CD8-positive, alpha-beta memory T cell (primary cell): Measurements from ENCODE around the gene DIDO1. TPM values are rescaled to one million over a fixed set of nuclear protein-coding genes. Genes with fewer than 3 reads are reported as not detected.

Source experiments
- CTCF ChIA-PET: fragments of 350-600 bp; sonication (Branson Sonifier 250); formaldehyde crosslinking; loops from one replicate; lab custom pipeline; 2021; ENCODE audit warnings: antibody characterized with exemption; lab: Charles Lee
- POLR2A ChIA-PET: fragments of 350-600 bp; sonication (Branson Sonifier 250); formaldehyde crosslinking; loops from one replicate; lab custom pipeline; 2021; ENCODE audit warnings: antibody characterized with exemption; lab: Charles Lee
- DNase-seq, 5 donors: peaks; one replicate each; pipeline versions ENCODE4 v3.0.0 to v3.0.0-alpha.2; 2020 to 2022; ENCODE audit warnings: mixed read lengths in 1 of 5
- H3K27ac ChIP-seq: one replicate; pipeline ENCODE4 v1.7.0; 2013; ENCODE audit warnings: low read depth, mild to moderate bottlenecking, low read length, moderate library complexity
- H3K27me3 ChIP-seq: 2 replicates; pipeline ENCODE4 v1.7.0; 2013; ENCODE audit warnings: low read length, mild to moderate bottlenecking; ENCODE audit not compliant: insufficient read depth, poor library complexity, severe bottlenecking
- H3K36me3 ChIP-seq: 2 replicates; pipeline ENCODE4 v1.7.0; 2013; ENCODE audit warnings: mild to moderate bottlenecking, low read length, moderate library complexity; ENCODE audit not compliant: insufficient read depth
- H3K4me1 ChIP-seq: 2 replicates; pipeline ENCODE4 v1.7.0; 2013; ENCODE audit warnings: mild to moderate bottlenecking, low read length, moderate library complexity; ENCODE audit not compliant: insufficient read depth
- H3K4me3 ChIP-seq: 2 replicates; pipeline ENCODE4 v1.7.0; 2013; ENCODE audit warnings: mild to moderate bottlenecking, low read length
- H3K9me3 ChIP-seq: 2 replicates; pipeline ENCODE4 v1.7.0; 2013; ENCODE audit warnings: mild to moderate bottlenecking, low read length
- H3K27ac Mint-ChIP-seq, 8 donors: one replicate each; pipeline ENCODE4 v1.8.0; 2020 to 2021; ENCODE audit warnings: mixed read lengths in 8 of 8, mild to moderate bottlenecking in 6 of 8, inconsistent platforms in 3 of 8, moderate library complexity in 3 of 8
- H3K27me3 Mint-ChIP-seq, 2 donors: one replicate each; pipeline ENCODE4 v1.8.0; 2020 to 2021; ENCODE audit warnings: mixed read lengths in 2 of 2, mild to moderate bottlenecking in 1 of 2, moderate library complexity in 1 of 2
- H3K36me3 Mint-ChIP-seq, 3 donors: one replicate each; pipeline ENCODE4 v1.8.0; 2020 to 2021; ENCODE audit warnings: mixed read lengths in 3 of 3, inconsistent platforms in 1 of 3, mild to moderate bottlenecking in 1 of 3
- H3K4me1 Mint-ChIP-seq, 3 donors: one replicate each; pipeline ENCODE4 v1.8.0; 2020 to 2021; ENCODE audit warnings: mixed read lengths in 3 of 3, inconsistent platforms in 1 of 3, mild to moderate bottlenecking in 1 of 3
- H3K4me3 Mint-ChIP-seq, 7 donors: one replicate each; pipeline ENCODE4 v1.8.0; 2020 to 2021; ENCODE audit warnings: mixed read lengths in 7 of 7, mild to moderate bottlenecking in 6 of 7, moderate library complexity in 4 of 7, inconsistent platforms in 2 of 7
- H3K9me3 Mint-ChIP-seq, 5 donors: one replicate each; pipeline ENCODE4 v1.8.0; 2020 to 2022; ENCODE audit warnings: mixed read lengths in 5 of 5, mild to moderate bottlenecking in 3 of 5, moderate library complexity in 2 of 5, inconsistent platforms in 1 of 5
- polyA plus RNA-seq: library from polyadenylated mRNA; unstranded; fragments of 300-500 nt; fragmentation: Illumina TruSeq; gene quantifications from one replicate; pipeline ENCODE4 v1.2.3, GENCODE V29; 2021
- total RNA-seq, 2 experiments: library from RNA; stranded (reverse); gene quantifications; one replicate each; pipeline ENCODE4 v1.2.3, GENCODE V29; 2021

The DIDO1 gene
- total and polyA plus RNA-seq, 3 experiments from 2014 or later: 39.0 to 57.3 (median 55.3) TPM

DNA sequence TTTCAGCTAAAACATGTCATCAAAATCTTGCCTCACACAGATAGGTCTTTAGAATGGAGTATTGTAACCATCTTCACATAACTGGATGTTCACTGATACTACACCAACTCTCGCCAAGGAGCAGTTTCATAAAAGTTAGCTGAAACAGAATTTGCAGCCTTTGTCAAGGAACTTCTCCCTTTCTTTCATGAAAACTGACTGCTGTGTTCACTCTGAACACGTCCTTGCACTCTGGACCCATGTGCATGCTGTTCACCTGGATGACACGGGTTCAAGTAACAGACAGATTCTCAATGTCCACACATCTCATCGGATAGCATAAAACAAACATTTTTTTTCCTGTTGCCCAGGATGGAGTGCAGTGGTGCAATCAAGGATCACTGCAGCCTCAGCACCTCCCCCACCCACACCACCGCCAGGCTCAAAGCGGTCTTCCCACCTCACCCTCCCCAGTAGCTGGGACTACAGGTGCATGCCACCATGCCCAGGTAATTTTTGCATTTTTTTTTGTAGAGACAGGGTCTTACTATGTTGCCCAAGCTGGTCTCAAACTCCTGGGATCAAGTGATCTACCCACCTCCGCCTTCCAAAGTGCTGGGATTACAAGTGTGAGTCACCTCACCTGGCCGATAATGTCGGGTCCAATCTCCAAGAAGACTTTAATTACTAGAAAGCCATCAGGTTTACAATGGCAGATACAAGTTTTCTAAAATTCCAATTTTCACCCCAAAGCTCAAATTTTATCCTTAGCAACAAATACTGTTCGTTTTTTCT lies 9.4 kb downstream of the DIDO1 start:
- DNase-seq: no peak
- peak overlapping the region; percentile 78 to 94 (median 85) for H3K27ac Mint-ChIP-seq
- peaks cover 71 to 91% (median 90%) of the 10 kb centered on the region in 3 donors for H3K4me1 Mint-ChIP-seq
- no peaks in the 10 kb centered on the region for H3K9me3 ChIP-seq
- H3K4me3 Mint-ChIP-seq: peak overlapping the region; percentile 25 to 87 (median 85)
- no peaks in the 10 kb centered on the region for H3K27me3 ChIP-seq
- peaks cover 0 to 2% of the 10 kb centered on the region in 2 donors for H3K27me3 Mint-ChIP-seq
- peaks cover 12% of the 10 kb centered on the region for H3K36me3 ChIP-seq
- peaks cover 84% of the 10 kb centered on the region for H3K4me1 ChIP-seq
- no peaks in the 10 kb centered on the region for H3K9me3 Mint-ChIP-seq
- CTCF ChIA-PET: interaction anchor here (0.8 to 8.2 kb wide), 5 partner anchors 8 to 19 kb away, joined by 3 to 62 read pairs (median 4); no protein-coding TSS in a partner anchor
- H3K4me3 ChIP-seq: no peak overlapping the region
- H3K27ac ChIP-seq: no peak overlapping the region
- POLR2A ChIA-PET: interaction anchor here (0.9 to 2.3 kb wide), 2 partner anchors 9 to 13 kb away, joined by 4 to 8 read pairs; partner anchors contain the start of gene DIDO1
- H3K36me3 Mint-ChIP-seq: peaks cover 0 to 34% (median 1%) of the 10 kb centered on the region in 3 donors

DNA sequence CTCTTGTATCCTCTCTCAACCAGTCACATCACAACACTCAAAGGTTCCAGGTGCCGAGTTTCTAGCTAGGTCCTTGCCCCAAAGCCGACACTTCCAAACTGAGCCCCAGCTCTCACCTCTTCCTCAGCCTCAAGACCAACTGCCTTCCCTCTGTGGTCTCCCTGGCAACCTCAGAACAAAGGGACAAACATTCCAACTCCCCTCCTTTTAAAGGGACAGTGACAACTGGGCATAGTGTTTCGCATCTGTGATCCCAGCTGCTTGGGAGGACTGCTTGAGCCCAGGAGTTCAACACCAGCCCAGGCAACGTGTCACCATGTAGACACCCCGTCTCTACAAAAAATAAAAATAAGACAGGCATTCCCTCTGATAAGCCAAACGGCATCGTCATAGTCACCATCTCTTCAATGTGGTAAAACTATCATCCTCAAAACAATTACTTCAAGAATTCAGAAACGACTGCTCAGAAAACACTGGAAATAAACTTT lies 11.3 kb downstream of the DIDO1 start:
- peak in 2 of 5 donors; percentile 24 to 54 for DNase-seq
- Histone ChIP-seq H3K27ac (no peak overlapping the region), H3K4me1 (peaks cover 68% of the 10 kb centered on the region), H3K4me3 (no peak overlapping the region), H3K36me3 (peaks cover 31% of the 10 kb centered on the region), H3K27me3 (no peaks in the 10 kb centered on the region), H3K9me3 (no peaks in the 10 kb centered on the region)
- Mint-ChIP-seq H3K27ac (peak overlapping the region; percentile 54 to 91 (median 76)), H3K36me3 (peaks cover 7 to 49% (median 9%) of the 10 kb centered on the region in 3 donors), H3K4me3 (peak overlapping the region in 6 of 7 donors; percentile 49 to 82 (median 55)), H3K4me1 (peaks cover 69 to 87% (median 84%) of the 10 kb centered on the region in 3 donors), H3K9me3 (no peaks in the 10 kb centered on the region), H3K27me3 (peaks cover 0 to 2% of the 10 kb centered on the region in 2 donors)
- ChIA-PET POLR2A (no interaction called here), CTCF (interaction anchor here (8.2 kb wide), 1 partner anchor 13 kb away, joined by 62 read pairs; no protein-coding TSS in a partner anchor)

DNA sequence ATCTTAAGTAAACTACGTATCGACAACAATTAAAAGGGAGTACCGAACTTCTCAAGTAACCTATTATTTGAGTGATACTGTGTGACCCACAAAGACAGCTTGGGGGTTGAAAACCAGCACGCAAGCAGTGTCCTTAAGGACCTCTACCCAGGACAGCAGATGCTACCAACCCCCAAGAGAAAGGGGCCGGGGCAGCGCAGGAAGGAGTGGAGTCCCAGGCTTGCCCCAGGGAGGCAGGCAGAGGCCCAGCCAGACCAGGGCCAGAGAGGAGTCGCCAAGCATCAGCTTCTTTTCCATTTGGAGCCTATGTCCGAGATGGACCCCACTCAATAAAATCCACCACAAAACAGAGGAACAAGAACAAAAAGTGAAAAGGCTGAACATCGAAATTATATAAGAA lies 11.9 kb downstream of the DIDO1 start:
- Mint-ChIP-seq H3K9me3 (no peaks in the 10 kb centered on the region), H3K36me3 (peaks cover 12 to 55% (median 12%) of the 10 kb centered on the region in 3 donors), H3K4me1 (peaks cover 67 to 87% (median 83%) of the 10 kb centered on the region in 3 donors), H3K27me3 (peaks cover 0 to 2% of the 10 kb centered on the region in 2 donors), H3K27ac (peak overlapping the region in 1 of 8 donors; percentile 81), H3K4me3 (no peak overlapping the region)
- no peaks in the 10 kb centered on the region for H3K9me3 ChIP-seq
- peaks cover 37% of the 10 kb centered on the region for H3K36me3 ChIP-seq
- no peaks in the 10 kb centered on the region for H3K27me3 ChIP-seq
- H3K4me3 ChIP-seq: no peak overlapping the region
- POLR2A ChIA-PET: no interaction called here
- H3K4me1 ChIP-seq: peaks cover 62% of the 10 kb centered on the region
- peak in 1 of 5 donors; percentile 29 for DNase-seq
- H3K27ac ChIP-seq: no peak overlapping the region
- CTCF ChIA-PET: interaction anchor here (1.2 to 8.2 kb wide), 2 partner anchors 13 to 58 kb away, joined by 4 to 62 read pairs; no protein-coding TSS in a partner anchor

DNA sequence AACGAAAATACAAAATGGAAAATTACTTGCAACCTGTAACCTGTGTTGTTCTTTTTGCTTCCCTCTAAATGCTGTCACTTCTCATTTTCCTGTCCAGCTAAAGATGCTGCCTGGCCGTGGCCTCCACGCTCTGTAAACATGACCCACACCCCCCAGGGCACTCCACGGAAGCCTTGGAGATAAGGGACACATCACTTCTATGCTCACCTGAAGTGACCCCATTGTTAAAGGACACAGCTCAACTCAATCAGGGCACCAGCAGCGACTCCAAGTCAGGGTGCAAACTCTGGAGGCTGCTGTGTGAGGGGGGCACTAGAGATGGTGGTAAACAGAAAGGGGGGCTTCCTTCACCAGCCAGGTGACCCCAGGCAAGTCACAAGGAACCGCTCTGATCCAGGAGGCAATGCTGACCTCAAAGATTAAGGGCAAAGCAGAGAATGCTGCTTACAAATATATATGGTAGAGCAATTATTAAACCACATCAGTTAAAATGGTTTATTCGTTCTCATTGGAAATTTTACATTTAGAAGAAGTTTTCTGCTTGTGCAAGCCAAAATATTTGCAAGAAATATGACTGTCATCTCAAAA lies 13.2 kb downstream of the DIDO1 start:
- Histone ChIP-seq H3K27ac (no peak overlapping the region), H3K9me3 (no peaks in the 10 kb centered on the region), H3K4me3 (no peak overlapping the region), H3K4me1 (peaks cover 53% of the 10 kb centered on the region), H3K27me3 (no peaks in the 10 kb centered on the region), H3K36me3 (peaks cover 48% of the 10 kb centered on the region)
- ChIA-PET POLR2A (no interaction called here), CTCF (interaction anchor here (1.0 to 1.2 kb wide), 2 partner anchors 38 to 60 kb away, joined by 3 to 4 read pairs; no protein-coding TSS in a partner anchor)
- no peaks in the 10 kb centered on the region for H3K9me3 Mint-ChIP-seq
- H3K36me3 Mint-ChIP-seq: peaks cover 12 to 68% (median 16%) of the 10 kb centered on the region in 3 donors
- no peaks in the 10 kb centered on the region for H3K27me3 Mint-ChIP-seq
- peak overlapping the region in 3 of 8 donors; percentile 46 to 84 (median 61) for H3K27ac Mint-ChIP-seq
- H3K4me3 Mint-ChIP-seq: no peak overlapping the region
- H3K4me1 Mint-ChIP-seq: peaks cover 55 to 85% (median 77%) of the 10 kb centered on the region in 3 donors
- no peak for DNase-seq

DNA sequence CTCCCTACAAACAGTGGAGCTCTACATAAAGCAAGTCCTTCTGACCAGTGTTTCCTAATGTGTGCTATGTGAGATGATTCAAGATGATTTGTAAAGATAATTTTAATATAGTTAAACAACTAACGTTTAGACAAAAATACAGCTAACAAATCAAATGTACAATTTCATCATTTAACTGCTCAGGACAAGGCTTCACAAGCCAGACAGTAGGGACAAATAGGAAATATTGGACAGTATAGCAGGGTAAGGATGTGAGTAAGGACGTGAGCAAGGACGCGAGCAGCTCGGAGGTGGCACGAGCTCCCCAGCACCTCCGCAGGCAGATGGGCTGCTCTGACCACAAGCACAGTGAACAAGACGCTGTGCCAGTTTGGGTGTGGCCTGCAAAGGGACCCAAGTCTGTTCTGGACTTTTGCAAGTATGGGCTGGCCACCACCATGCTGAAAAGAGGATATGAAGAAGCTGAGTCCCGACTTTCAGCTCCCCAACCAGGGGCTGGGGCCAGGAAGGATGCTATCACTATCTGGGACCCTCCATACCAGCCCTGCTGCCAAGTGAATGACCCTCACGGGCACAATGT lies 14.5 kb downstream of the DIDO1 start:
- DNase-seq: peak in 1 of 5 donors; percentile 16
- H3K4me1 Mint-ChIP-seq: peaks cover 48 to 81% (median 73%) of the 10 kb centered on the region in 3 donors
- CTCF ChIA-PET: no interaction called here
- Histone ChIP-seq H3K36me3 (peaks cover 62% of the 10 kb centered on the region), H3K27ac (no peak overlapping the region), H3K27me3 (no peaks in the 10 kb centered on the region), H3K4me3 (no peak overlapping the region), H3K4me1 (peaks cover 40% of the 10 kb centered on the region), H3K9me3 (no peaks in the 10 kb centered on the region)
- H3K27ac Mint-ChIP-seq: peak overlapping the region in 2 of 8 donors; percentile 33 to 65
- POLR2A ChIA-PET: interaction anchor here (0.7 to 1.0 kb wide), 2 partner anchors 26 to 44 kb away, joined by 3 read pairs; no protein-coding TSS in a partner anchor
- no peaks in the 10 kb centered on the region for H3K27me3 Mint-ChIP-seq
- peaks cover 12 to 77% (median 18%) of the 10 kb centered on the region in 3 donors for H3K36me3 Mint-ChIP-seq
- H3K9me3 Mint-ChIP-seq: no peaks in the 10 kb centered on the region
- H3K4me3 Mint-ChIP-seq: peak overlapping the region in 1 of 7 donors; percentile 12

DNA sequence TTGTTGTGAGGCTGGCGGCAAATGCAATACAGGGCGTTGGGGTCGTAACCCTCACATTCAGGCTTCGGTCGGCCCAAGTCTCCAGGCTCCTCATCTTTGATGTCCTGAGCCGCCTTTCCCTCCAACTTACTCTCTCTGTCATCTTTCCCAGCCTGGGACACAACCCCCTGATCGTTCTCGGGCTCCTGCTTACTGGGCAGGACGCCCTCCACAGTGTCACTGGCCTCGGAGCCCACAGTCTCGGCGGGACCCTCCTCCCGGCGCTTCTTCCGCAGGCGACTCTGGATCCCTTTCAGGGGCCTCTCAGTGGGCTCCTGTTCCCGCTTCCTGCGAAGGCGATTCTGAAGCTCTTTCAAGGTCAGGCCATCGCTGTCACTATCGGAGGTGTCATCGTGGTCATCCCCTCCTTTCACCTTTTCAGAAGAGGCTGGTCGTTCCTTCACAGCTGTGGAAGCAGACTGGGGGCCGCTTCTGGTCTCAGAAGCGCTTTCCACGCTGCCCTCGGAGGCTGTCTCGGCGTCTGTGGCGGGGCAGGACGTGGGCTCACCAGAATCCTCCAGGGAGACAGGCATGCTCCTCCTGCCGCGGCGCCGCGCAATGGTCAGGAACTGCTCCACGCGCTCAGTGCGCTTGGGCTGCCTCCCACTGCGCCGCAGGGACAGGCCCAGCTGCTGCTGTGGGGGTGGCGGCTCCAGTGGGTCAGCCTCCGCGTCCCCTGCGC lies 15.4 kb downstream of the DIDO1 start:
- POLR2A ChIA-PET: interaction anchor here (0.6 kb wide), 1 partner anchor 19 kb away, joined by 6 read pairs; no protein-coding TSS in a partner anchor
- peaks cover 70% of the 10 kb centered on the region for H3K36me3 ChIP-seq

More for the DNA sequence above, 15.4 kb downstream of the DIDO1 start:
- no peak overlapping the region for H3K4me3 ChIP-seq
- peaks cover 33% of the 10 kb centered on the region for H3K4me1 ChIP-seq
- Mint-ChIP-seq H3K27me3 (no peaks in the 10 kb centered on the region), H3K9me3 (no peaks in the 10 kb centered on the region), H3K4me1 (peaks cover 43 to 77% (median 65%) of the 10 kb centered on the region in 3 donors), H3K4me3 (no peak overlapping the region), H3K27ac (peak overlapping the region in 1 of 8 donors; percentile 77), H3K36me3 (peaks cover 12 to 82% (median 21%) of the 10 kb centered on the region in 3 donors)
- peak in 1 of 5 donors; percentile 24 for DNase-seq
- H3K27ac ChIP-seq: no peak overlapping the region
- H3K27me3 ChIP-seq: no peaks in the 10 kb centered on the region
- CTCF ChIA-PET: interaction anchor here (4.6 kb wide), 1 partner anchor 9 kb away, joined by 42 read pairs; no protein-coding TSS in a partner anchor
- H3K9me3 ChIP-seq: no peaks in the 10 kb centered on the region
